ENCODE measurements around the gene PRKAR2A. TPM values are rescaled to one million over a fixed set of nuclear protein-coding genes. Genes with fewer than 3 reads are reported as not detected.

PRKAR2A gene
- polyA plus RNA-seq, 1 donor from 2014 or later, result 26.1 TPM

DNA sequence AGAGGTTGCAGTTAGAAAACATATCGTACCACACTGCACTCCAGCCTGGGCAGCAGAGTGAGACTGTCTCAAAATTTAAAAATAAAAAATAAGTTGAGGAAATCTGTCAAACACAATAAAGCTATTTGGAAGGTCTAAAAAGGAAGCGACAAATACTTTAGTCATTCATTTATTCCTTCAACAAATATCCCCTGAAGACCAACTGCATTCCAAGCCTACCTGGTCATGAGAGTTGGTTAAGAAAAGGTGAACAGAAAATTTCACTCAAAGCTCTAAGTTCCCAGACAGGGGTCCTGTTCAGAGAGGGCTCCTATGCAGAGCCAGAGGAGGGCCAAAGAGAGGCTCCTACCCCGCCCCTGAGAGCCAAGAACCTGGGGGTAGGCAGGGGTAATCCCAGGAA, 15.4 kb upstream of the PRKAR2A start:
- TF ChIP-seq SMC3 (conservative IDR thresholded peaks at IDR 0.05; ENCODE audit: poor library complexity) (no peak), RAD21 (conservative IDR thresholded peaks at IDR 0.05) (no peak), TAF1 (IDR thresholded peaks at IDR 0.05; ENCODE audit: low read depth) (no peak), EP300 (conservative IDR thresholded peaks at IDR 0.05; ENCODE audit: poor library complexity, severe bottlenecking) (no peak), EZH2 (IDR thresholded peaks at IDR 0.05; ENCODE audit: borderline replicate concordance, insufficient read depth, low read length, poor library complexity, severe bottlenecking) (no peak), POLR2AphosphoS5 (IDR thresholded peaks at IDR 0.05) (no peak), MXI1 (conservative IDR thresholded peaks at IDR 0.05; ENCODE audit: poor library complexity, severe bottlenecking) (no peak)
- TF ChIP-seq, protein P1, sequence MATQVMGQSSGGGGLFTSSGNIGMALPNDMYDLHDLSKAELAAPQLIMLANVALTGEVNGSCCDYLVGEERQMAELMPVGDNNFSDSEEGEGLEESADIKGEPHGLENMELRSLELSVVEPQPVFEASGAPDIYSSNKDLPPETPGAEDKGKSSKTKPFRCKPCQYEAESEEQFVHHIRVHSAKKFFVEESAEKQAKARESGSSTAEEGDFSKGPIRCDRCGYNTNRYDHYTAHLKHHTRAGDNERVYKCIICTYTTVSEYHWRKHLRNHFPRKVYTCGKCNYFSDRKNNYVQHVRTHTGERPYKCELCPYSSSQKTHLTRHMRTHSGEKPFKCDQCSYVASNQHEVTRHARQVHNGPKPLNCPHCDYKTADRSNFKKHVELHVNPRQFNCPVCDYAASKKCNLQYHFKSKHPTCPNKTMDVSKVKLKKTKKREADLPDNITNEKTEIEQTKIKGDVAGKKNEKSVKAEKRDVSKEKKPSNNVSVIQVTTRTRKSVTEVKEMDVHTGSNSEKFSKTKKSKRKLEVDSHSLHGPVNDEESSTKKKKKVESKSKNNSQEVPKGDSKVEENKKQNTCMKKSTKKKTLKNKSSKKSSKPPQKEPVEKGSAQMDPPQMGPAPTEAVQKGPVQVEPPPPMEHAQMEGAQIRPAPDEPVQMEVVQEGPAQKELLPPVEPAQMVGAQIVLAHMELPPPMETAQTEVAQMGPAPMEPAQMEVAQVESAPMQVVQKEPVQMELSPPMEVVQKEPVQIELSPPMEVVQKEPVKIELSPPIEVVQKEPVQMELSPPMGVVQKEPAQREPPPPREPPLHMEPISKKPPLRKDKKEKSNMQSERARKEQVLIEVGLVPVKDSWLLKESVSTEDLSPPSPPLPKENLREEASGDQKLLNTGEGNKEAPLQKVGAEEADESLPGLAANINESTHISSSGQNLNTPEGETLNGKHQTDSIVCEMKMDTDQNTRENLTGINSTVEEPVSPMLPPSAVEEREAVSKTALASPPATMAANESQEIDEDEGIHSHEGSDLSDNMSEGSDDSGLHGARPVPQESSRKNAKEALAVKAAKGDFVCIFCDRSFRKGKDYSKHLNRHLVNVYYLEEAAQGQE (IDR thresholded peaks at IDR 0.05; ENCODE audit: borderline replicate concordance), result no peak
- TF ChIP-seq, protein P2, sequence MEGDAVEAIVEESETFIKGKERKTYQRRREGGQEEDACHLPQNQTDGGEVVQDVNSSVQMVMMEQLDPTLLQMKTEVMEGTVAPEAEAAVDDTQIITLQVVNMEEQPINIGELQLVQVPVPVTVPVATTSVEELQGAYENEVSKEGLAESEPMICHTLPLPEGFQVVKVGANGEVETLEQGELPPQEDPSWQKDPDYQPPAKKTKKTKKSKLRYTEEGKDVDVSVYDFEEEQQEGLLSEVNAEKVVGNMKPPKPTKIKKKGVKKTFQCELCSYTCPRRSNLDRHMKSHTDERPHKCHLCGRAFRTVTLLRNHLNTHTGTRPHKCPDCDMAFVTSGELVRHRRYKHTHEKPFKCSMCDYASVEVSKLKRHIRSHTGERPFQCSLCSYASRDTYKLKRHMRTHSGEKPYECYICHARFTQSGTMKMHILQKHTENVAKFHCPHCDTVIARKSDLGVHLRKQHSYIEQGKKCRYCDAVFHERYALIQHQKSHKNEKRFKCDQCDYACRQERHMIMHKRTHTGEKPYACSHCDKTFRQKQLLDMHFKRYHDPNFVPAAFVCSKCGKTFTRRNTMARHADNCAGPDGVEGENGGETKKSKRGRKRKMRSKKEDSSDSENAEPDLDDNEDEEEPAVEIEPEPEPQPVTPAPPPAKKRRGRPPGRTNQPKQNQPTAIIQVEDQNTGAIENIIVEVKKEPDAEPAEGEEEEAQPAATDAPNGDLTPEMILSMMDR (IDR thresholded peaks at IDR 0.05; ENCODE audit: poor library complexity, severe bottlenecking), result no peak
- Histone ChIP-seq H3F3A (ENCODE audit: insufficient read depth, low read length, poor library complexity, severe bottlenecking) (no peaks in the 10 kb centered on the region), H3K9me2 (ENCODE audit: insufficient read depth, low read length) (no peaks in the 10 kb centered on the region), H3K79me2 (replicated peaks; ENCODE audit: insufficient read depth, low read length) (no peaks in the 10 kb centered on the region), H3K9ac (ENCODE audit: low read length) (no peak overlapping the region), H3K4me3 (ENCODE audit: low read length) (no peak overlapping the region), H3K27ac (ENCODE audit: low read length) (no peak overlapping the region), H3K9me3 (ENCODE audit: low read length) (no peaks in the 10 kb centered on the region), H3K27me3 (ENCODE audit: insufficient read depth, low read depth, low read length) (no peaks in the 10 kb centered on the region), H3K4me2 (ENCODE audit: low read length) (no peak overlapping the region), H3K36me3 (ENCODE audit: insufficient read depth, low read length) (no peaks in the 10 kb centered on the region), H4K20me1 (ENCODE audit: insufficient read depth) (no peaks in the 10 kb centered on the region), H2AFZ (ENCODE audit: low read depth, low read length) (no peak overlapping the region)

DNA sequence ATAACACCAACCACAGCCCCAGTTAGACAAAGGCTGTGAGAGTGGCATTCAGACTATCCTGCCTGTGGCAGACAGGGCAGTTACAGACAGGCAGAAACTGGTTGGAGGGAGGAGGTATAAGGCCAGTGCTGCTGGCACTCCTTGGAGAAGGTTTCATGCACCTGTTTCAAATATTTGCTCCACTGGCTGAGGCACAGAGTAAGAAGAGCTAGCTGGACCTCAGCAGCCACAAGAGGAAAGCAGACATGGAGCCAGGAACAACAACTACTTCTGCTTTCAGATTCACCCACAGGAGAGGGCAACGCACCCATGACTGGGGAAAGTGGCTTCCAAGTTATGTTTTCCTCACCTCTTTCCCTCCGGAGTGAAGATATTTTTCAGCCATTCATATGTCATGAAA, 11.5 kb upstream of the PRKAR2A start:
- no peaks in the 10 kb centered on the region for H3K27me3 ChIP-seq (ENCODE audit: insufficient read depth, low read depth, low read length)

More for the DNA sequence above, 11.5 kb upstream of the PRKAR2A start:
- H3K4me2 ChIP-seq (ENCODE audit: low read length), result no peak overlapping the region
- H3K9me3 ChIP-seq (ENCODE audit: low read length), result no peaks in the 10 kb centered on the region
- TF ChIP-seq MXI1 (conservative IDR thresholded peaks at IDR 0.05; ENCODE audit: poor library complexity, severe bottlenecking) (no peak), SMC3 (conservative IDR thresholded peaks at IDR 0.05; ENCODE audit: poor library complexity) (no peak), EZH2 (IDR thresholded peaks at IDR 0.05; ENCODE audit: borderline replicate concordance, insufficient read depth, low read length, poor library complexity, severe bottlenecking) (no peak), TAF1 (IDR thresholded peaks at IDR 0.05; ENCODE audit: low read depth) (no peak), EP300 (conservative IDR thresholded peaks at IDR 0.05; ENCODE audit: poor library complexity, severe bottlenecking) (no peak), RAD21 (conservative IDR thresholded peaks at IDR 0.05) (no peak), POLR2AphosphoS5 (IDR thresholded peaks at IDR 0.05) (no peak)
- TF ChIP-seq, protein P2 (IDR thresholded peaks at IDR 0.05; ENCODE audit: poor library complexity, severe bottlenecking), result no peak
- TF ChIP-seq, protein P1 (IDR thresholded peaks at IDR 0.05; ENCODE audit: borderline replicate concordance), result no peak
- H3K36me3 ChIP-seq (ENCODE audit: insufficient read depth, low read length), result no peaks in the 10 kb centered on the region
- H3K79me2 ChIP-seq (replicated peaks; ENCODE audit: insufficient read depth, low read length), result no peaks in the 10 kb centered on the region
- no peak overlapping the region for H3K27ac ChIP-seq (ENCODE audit: low read length)
- H3F3A ChIP-seq (ENCODE audit: insufficient read depth, low read length, poor library complexity, severe bottlenecking), result no peaks in the 10 kb centered on the region
- H3K4me3 ChIP-seq (ENCODE audit: low read length), result no peak overlapping the region
- no peak overlapping the region for H3K9ac ChIP-seq (ENCODE audit: low read length)
- no peaks in the 10 kb centered on the region for H3K9me2 ChIP-seq (ENCODE audit: insufficient read depth, low read length)
- H2AFZ ChIP-seq (ENCODE audit: low read depth, low read length), result no peak overlapping the region
- no peaks in the 10 kb centered on the region for H4K20me1 ChIP-seq (ENCODE audit: insufficient read depth)
